Parathyroid adenoma (tissue), 2 donors: Measurements from ENCODE around the gene CCDC91.

ENCODE experiments used
- H2AFZ ChIP-seq: fragments of 300-600 bp; sonication (generic); one replicate; pipeline ENCODE4 v1.7.0; 2017; ENCODE audit warnings: antibody characterized with exemption, mild to moderate bottlenecking
- H3K27ac ChIP-seq: fragments of 300-600 bp; sonication (generic); one replicate; pipeline ENCODE4 v1.7.0; 2017
- H3K27me3 ChIP-seq: fragments of 300-600 bp; sonication (generic); one replicate; pipeline ENCODE4 v1.7.0; 2017; ENCODE audit warnings: low read length; ENCODE audit not compliant: control insufficient read depth, insufficient read depth
- H3K36me3 ChIP-seq: fragments of 300-600 bp; sonication (generic); one replicate; pipeline ENCODE4 v1.7.0; 2017; ENCODE audit warnings: low read length; ENCODE audit not compliant: control insufficient read depth, insufficient read depth
- H3K4me1 ChIP-seq: fragments of 300-600 bp; sonication (generic); one replicate; pipeline ENCODE4 v1.7.0; 2017; ENCODE audit warnings: control low read depth
- H3K4me2 ChIP-seq: fragments of 300-600 bp; sonication (generic); one replicate; pipeline ENCODE4 v1.7.0; 2017; ENCODE audit warnings: low read length
- H3K4me3 ChIP-seq: fragments of 300-600 bp; sonication (generic); one replicate; pipeline ENCODE4 v1.7.0; 2017; ENCODE audit warnings: low read depth, low read length
- H3K79me2 ChIP-seq: fragments of 300-600 bp; sonication (generic); one replicate; pipeline ENCODE4 v1.7.0; 2017; ENCODE audit warnings: control low read depth
- H3K9ac ChIP-seq: fragments of 300-600 bp; sonication (generic); one replicate; pipeline ENCODE4 v1.7.0; 2017; ENCODE audit warnings: mild to moderate bottlenecking
- H3K9me3 ChIP-seq: fragments of 300-600 bp; sonication (generic); one replicate; pipeline ENCODE4 v1.7.0; 2017; ENCODE audit warnings: low read length; ENCODE audit not compliant: control insufficient read depth
- CTCF ChIP-seq: fragments of 300-600 bp; sonication (generic); IDR thresholded peaks from one replicate; pipeline ENCODE4 v1.7.0; 2017; ENCODE audit warnings: antibody characterized with exemption, mild to moderate bottlenecking
- donor health status: primary hyperparathyroidism.

CCDC91 gene

GRCh38 chr12:28486521-28486920, 296.3 kb downstream of the CCDC91 start:
- Histone ChIP-seq H3K79me2 (no peaks in the 10 kb centered on the region), H3K36me3 (no peaks in the 10 kb centered on the region), H2AFZ (no peak overlapping the region), H3K4me2 (no peak overlapping the region), H3K27ac (no peak overlapping the region), H3K9ac (no peak overlapping the region), H3K4me3 (no peak overlapping the region), H3K9me3 (no peaks in the 10 kb centered on the region), H3K4me1 (no peaks in the 10 kb centered on the region), H3K27me3 (no peaks in the 10 kb centered on the region)
- no peak for TF ChIP-seq CTCF

DNA sequence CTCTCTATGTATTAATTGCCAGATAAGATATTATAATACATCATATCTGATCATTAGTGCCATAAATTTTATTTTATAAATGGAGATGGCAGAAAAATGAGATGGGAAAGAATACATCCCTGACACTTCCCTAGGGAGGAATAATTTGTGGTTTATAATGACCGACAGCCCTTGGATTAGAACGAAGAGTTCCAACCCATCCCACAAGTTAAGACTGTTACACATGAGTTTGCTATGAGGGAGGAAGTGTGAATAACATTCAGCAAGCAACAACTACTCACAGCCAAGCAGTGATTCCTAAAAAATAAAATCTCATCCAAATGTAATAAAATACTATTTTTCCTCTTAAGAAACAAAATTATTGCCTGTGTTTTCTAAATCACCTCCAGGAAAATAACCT, 299.0 kb downstream of the CCDC91 start:
- no peaks in the 10 kb centered on the region for H3K4me1 ChIP-seq
- no peaks in the 10 kb centered on the region for H3K79me2 ChIP-seq
- no peaks in the 10 kb centered on the region for H3K36me3 ChIP-seq
- no peak overlapping the region for H3K4me3 ChIP-seq
- no peaks in the 10 kb centered on the region for H3K27me3 ChIP-seq
- H3K9ac ChIP-seq = no peak overlapping the region
- H2AFZ ChIP-seq = no peak overlapping the region
- H3K27ac ChIP-seq = no peak overlapping the region
- no peaks in the 10 kb centered on the region for H3K9me3 ChIP-seq
- H3K4me2 ChIP-seq = no peak overlapping the region
- no peak for TF ChIP-seq CTCF

- Histone ChIP-seq H3K36me3 (peaks cover 4% of the 10 kb centered on the region), H3K9ac (no peak overlapping the region), H2AFZ (no peak overlapping the region), H3K79me2 (no peaks in the 10 kb centered on the region), H3K4me1 (no peaks in the 10 kb centered on the region), H3K27ac (no peak overlapping the region), H3K4me3 (no peak overlapping the region), H3K27me3 (no peaks in the 10 kb centered on the region), H3K4me2 (no peak overlapping the region), H3K9me3 (no peaks in the 10 kb centered on the region)
- TF ChIP-seq CTCF = no peak
Observed at GRCh38 chr12:28497889-28498411, 307.7 kb downstream of the CCDC91 start.

- no peak for TF ChIP-seq CTCF
- Histone ChIP-seq H3K4me3 (no peak overlapping the region), H2AFZ (no peak overlapping the region), H3K27me3 (no peaks in the 10 kb centered on the region), H3K36me3 (peaks cover 4% of the 10 kb centered on the region), H3K79me2 (no peaks in the 10 kb centered on the region), H3K4me2 (no peak overlapping the region), H3K4me1 (no peaks in the 10 kb centered on the region), H3K9ac (no peak overlapping the region), H3K9me3 (no peaks in the 10 kb centered on the region), H3K27ac (no peak overlapping the region)
Observed at GRCh38 chr12:28498850-28499249, 308.6 kb downstream of the CCDC91 start.

GRCh38 chr12:28500373-28501024, 310.2 kb downstream of the CCDC91 start:
- no peaks in the 10 kb centered on the region for H3K4me1 ChIP-seq
- H3K9me3 ChIP-seq = no peaks in the 10 kb centered on the region
- no peak overlapping the region for H3K4me3 ChIP-seq
- H3K27me3 ChIP-seq = no peaks in the 10 kb centered on the region
- no peak overlapping the region for H2AFZ ChIP-seq
- TF ChIP-seq CTCF = no peak
- no peak overlapping the region for H3K9ac ChIP-seq
- H3K36me3 ChIP-seq = no peaks in the 10 kb centered on the region
- H3K27ac ChIP-seq = no peak overlapping the region
- no peak overlapping the region for H3K4me2 ChIP-seq
- no peaks in the 10 kb centered on the region for H3K79me2 ChIP-seq
